Loucy (cell line): ENCODE measurements around the gene ROBO4.

Experiments
- H2AFZ ChIP-seq: fragments of 200-600 bp; sonication (generic); 2 replicates; pipeline ENCODE4 v1.6.0; 2016; ENCODE audit warnings: antibody characterized with exemption, mild to moderate bottlenecking, low read length, moderate library complexity
- H3F3A ChIP-seq: fragments of 200-600 bp; 2 replicates; pipeline ENCODE4 v1.6.0; 2016; ENCODE audit warnings: antibody characterized with exemption, low read depth, mild to moderate bottlenecking
- H3K27me3 ChIP-seq: fragments of 200-600 bp; sonication (generic); 2 replicates; pipeline ENCODE4 v1.6.1; 2014; ENCODE audit warnings: low read length, mild to moderate bottlenecking; ENCODE audit not compliant: insufficient read depth, poor library complexity, severe bottlenecking
- H3K36me3 ChIP-seq: fragments of 200-600 bp; sonication (generic); 2 replicates; pipeline ENCODE4 v1.6.1; 2016; ENCODE audit warnings: low read length; ENCODE audit not compliant: insufficient read depth
- H3K4me1 ChIP-seq: fragments of 200-600 bp; sonication (generic); 2 replicates; pipeline ENCODE4 v1.5.1; 2014; ENCODE audit warnings: low read length, mild to moderate bottlenecking; ENCODE audit not compliant: insufficient read depth, poor library complexity, severe bottlenecking
- H3K4me2 ChIP-seq: fragments of 200-600 bp; sonication (generic); 2 replicates; pipeline ENCODE4 v1.6.0; 2014; ENCODE audit warnings: antibody characterized with exemption, low read length, low read depth, mild to moderate bottlenecking; ENCODE audit not compliant: poor library complexity, severe bottlenecking
- H3K4me3 ChIP-seq: fragments of 200-600 bp; sonication (generic); 2 replicates; pipeline ENCODE4 v1.5.1; 2014; ENCODE audit warnings: low read length, mild to moderate bottlenecking, mixed read lengths; ENCODE audit not compliant: poor library complexity, severe bottlenecking
- H3K79me2 ChIP-seq: fragments of 200-600 bp; sonication (generic); 2 replicates; pipeline ENCODE4 v1.6.1; 2014; ENCODE audit warnings: low read length; ENCODE audit not compliant: insufficient read depth
- H3K9ac ChIP-seq: fragments of 200-600 bp; sonication (generic); 2 replicates; pipeline ENCODE4 v1.6.0; 2014; ENCODE audit warnings: mild to moderate bottlenecking, low read depth, low read length, moderate library complexity; ENCODE audit not compliant: poor library complexity, severe bottlenecking
- H3K9me2 ChIP-seq: fragments of 200-600 bp; sonication (generic); replicated peaks from 2 replicates; pipeline ENCODE4 v1.6.1; 2016; ENCODE audit warnings: low read depth, low read length, mixed read lengths
- H3K9me3 ChIP-seq: fragments of 200-600 bp; sonication (generic); 2 replicates; pipeline ENCODE4 v1.6.1; 2014; ENCODE audit warnings: mild to moderate bottlenecking, antibody characterized with exemption, low read length, low read depth; ENCODE audit not compliant: insufficient read depth
- H4K20me1 ChIP-seq: fragments of 200-600 bp; sonication (generic); 2 replicates; pipeline ENCODE4 v1.6.0; 2014; ENCODE audit warnings: antibody characterized with exemption, low read length, mild to moderate bottlenecking; ENCODE audit not compliant: insufficient read depth, poor library complexity, severe bottlenecking
- CTCF ChIP-seq: fragments of 200-600 bp; sonication (generic); conservative IDR thresholded peaks from 2 replicates; pipeline ENCODE4 v1.5.1; 2014; ENCODE audit warnings: mild to moderate bottlenecking, antibody characterized with exemption, low read length
- EZH2phosphoT487 ChIP-seq: fragments of 200-600 bp; IDR thresholded peaks from 2 replicates; pipeline ENCODE4 v1.6.1; 2018; ENCODE audit warnings: antibody characterized with exemption, mild to moderate bottlenecking, moderate library complexity, borderline replicate concordance

Gene ROBO4

GRCh38 chr11:124842305-124842704 lies 55.4 kb downstream of the ROBO4 start:
- Histone ChIP-seq H3K4me2 (no peak overlapping the region), H4K20me1 (no peaks in the 10 kb centered on the region), H3K9me3 (no peaks in the 10 kb centered on the region), H3K79me2 (no peaks in the 10 kb centered on the region), H3F3A (no peaks in the 10 kb centered on the region), H3K9me2 (no peaks in the 10 kb centered on the region), H2AFZ (no peak overlapping the region), H3K4me3 (no peak overlapping the region), H3K9ac (no peak overlapping the region), H3K27me3 (peaks cover 11% of the 10 kb centered on the region), H3K4me1 (no peaks in the 10 kb centered on the region), H3K36me3 (no peaks in the 10 kb centered on the region)
- TF ChIP-seq CTCF (no peak), EZH2phosphoT487 (no peak)

GRCh38 chr11:124841840-124842239 lies 55.8 kb downstream of the ROBO4 start:
- no peaks in the 10 kb centered on the region for H3K79me2 ChIP-seq
- no peaks in the 10 kb centered on the region for H3F3A ChIP-seq
- H3K9me3 ChIP-seq = no peaks in the 10 kb centered on the region
- no peak overlapping the region for H3K4me3 ChIP-seq
- no peak overlapping the region for H3K4me2 ChIP-seq
- no peaks in the 10 kb centered on the region for H3K36me3 ChIP-seq
- H4K20me1 ChIP-seq = no peaks in the 10 kb centered on the region
- no peak overlapping the region for H3K9ac ChIP-seq
- H3K4me1 ChIP-seq = no peaks in the 10 kb centered on the region
- no peak overlapping the region for H2AFZ ChIP-seq
- no peaks in the 10 kb centered on the region for H3K9me2 ChIP-seq
- peaks cover 10% of the 10 kb centered on the region for H3K27me3 ChIP-seq
- TF ChIP-seq CTCF (no peak), EZH2phosphoT487 (no peak)

- no peaks in the 10 kb centered on the region for H3K79me2 ChIP-seq
- H3K9me2 ChIP-seq = no peaks in the 10 kb centered on the region
- no peak overlapping the region for H3K4me2 ChIP-seq
- no peak overlapping the region for H3K9ac ChIP-seq
- TF ChIP-seq EZH2phosphoT487 (no peak), CTCF (no peak)
- H3K4me1 ChIP-seq = no peaks in the 10 kb centered on the region
- no peak overlapping the region for H3K4me3 ChIP-seq
- no peak overlapping the region for H2AFZ ChIP-seq
- H4K20me1 ChIP-seq = no peaks in the 10 kb centered on the region
- no peaks in the 10 kb centered on the region for H3K36me3 ChIP-seq
- peaks cover 4% of the 10 kb centered on the region for H3K27me3 ChIP-seq
- no peaks in the 10 kb centered on the region for H3K9me3 ChIP-seq
- H3F3A ChIP-seq = no peaks in the 10 kb centered on the region
Measured at GRCh38 chr11:124841201-124841600, 56.5 kb downstream of the ROBO4 start.
